Ovary (tissue), 10 donors: ENCODE results near the gene TECPR2. TPM values are rescaled to one million over a fixed set of nuclear protein-coding genes. Genes with fewer than 3 reads are reported as not detected.
A peak's percentile ranks its signal among the peaks of the same experiment; 100 is the strongest.

ENCODE experiments used
- DNase-seq, 5 donors: peaks; one replicate each; pipeline ENCODE4 v3.0.0-alpha.2; 2019 to 2020
- H3K27ac ChIP-seq, 2 donors: fragments of 200-600 bp; one replicate each; pipeline versions ENCODE4 v1.5.1 to v1.8.0; 2019 to 2022
- H3K27me3 ChIP-seq: fragments of 200-600 bp; one replicate; pipeline ENCODE4 v1.8.0; 2022
- H3K36me3 ChIP-seq: fragments of 200-600 bp; sonication (generic); one replicate; pipeline ENCODE4 v1.5.1; 2019
- H3K4me1 ChIP-seq: one replicate; pipeline ENCODE4 v1.8.1; 2013; ENCODE audit warnings: mild to moderate bottlenecking, moderate library complexity; ENCODE audit not compliant: insufficient read depth
- H3K4me3 ChIP-seq: fragments of 200-600 bp; sonication (generic); one replicate; pipeline ENCODE4 v1.5.1; 2017
- H3K9me3 ChIP-seq, 2 donors: fragments of 200-600 bp in 1 of 2; sonication (generic) in 1 of 2; one replicate each; pipeline versions ENCODE4 v1.5.1 to v1.8.1; 2013 to 2019; ENCODE audit warnings: mild to moderate bottlenecking in 1 of 2, moderate library complexity in 1 of 2
- EP300 ChIP-seq: sonication (generic); formaldehyde crosslinking; IDR thresholded peaks from one replicate; pipeline ENCODE4 v1.6.1; 2017; ENCODE audit warnings: antibody characterized with exemption
- POLR2A ChIP-seq: fragments of 450-650 bp; IDR thresholded peaks from one replicate; pipeline ENCODE4 v1.6.1; 2017; ENCODE audit warnings: antibody characterized with exemption, mild to moderate bottlenecking, moderate library complexity
- WGBS, 3 donors: extraction: QIAGEN DNeasy Blood & Tissue Kit in 1 of 3; methylation state at CpG; one replicate each; pipeline versions ENCODE4 v1.1.5 to v1.1.7; 2013 to 2017; 5-methylcytosine and 5-hydroxymethylcytosine counted together
- intact Hi-C, 4 donors: fragments of 100-400 bp; cut with DNase I; formaldehyde crosslinking; loops; one replicate each; pipeline versions ENCODE4 v1.11.0 to v1.15.1; 2022 to 2023
- long read RNA-seq, 3 donors: library from polyadenylated mRNA in 2 of 3; unstranded in 2 of 3; transcript quantifications; one replicate each; pipeline ENCODE4 v2.0.0 and lab custom pipeline, GENCODE V29; 2021 to 2026
- polyA plus RNA-seq, 2 donors: library from polyadenylated mRNA; stranded (reverse); fragments of 200-250 nt in 1 of 2; fragments of 350-450 nt in 1 of 2; fragmentation: Illumina TruSeq in 1 of 2; extraction: RNeasy Lipid Tissue Mini Kit (QIAGEN cat#74804) in 1 of 2; gene quantifications; one replicate each; pipeline ENCODE4 v1.2.3, GENCODE V29; 2013 to 2014
- total RNA-seq, 7 donors: library from RNA; depleted of rRNA in 2 of 7; stranded (reverse); fragments of >200 nt in 2 of 7; fragmentation: NEBNext Ultra II Directional in 3 of 7; extraction: Animal tissue kit (Norgen Biotek cat#: 25700) in 3 of 7; gene quantifications; one replicate each; pipeline versions ENCODE4 v1.1.0 to v1.2.4, GENCODE V29; 2016 to 2023
- TF ChIP-seq, protein P1 (sequence below), 3 donors: fragments of 450-650 bp in 2 of 3; fragments of 200-600 bp in 1 of 3; IDR thresholded peaks; one replicate each; pipeline versions ENCODE4 v1.5.1 to v1.8.0; 2016 to 2022; ENCODE audit warnings: antibody characterized with exemption in 3 of 3, mild to moderate bottlenecking in 1 of 3
- donor health status: DM: no; HTN: no; CAD: no; lungs with moderate emphysema.
- donor health status: DM: no; HTN: no; CAD: no.
- donor health status: Bipolar disorder and iron deficiency.
- donor health status: DM: yes; HTN: yes; CAD: no.
- donor health status: DM: no; HTN: no; CAD: no.
- donor health status: DM: yes; HTN: yes; CAD: no.

Gene TECPR2, protein sequence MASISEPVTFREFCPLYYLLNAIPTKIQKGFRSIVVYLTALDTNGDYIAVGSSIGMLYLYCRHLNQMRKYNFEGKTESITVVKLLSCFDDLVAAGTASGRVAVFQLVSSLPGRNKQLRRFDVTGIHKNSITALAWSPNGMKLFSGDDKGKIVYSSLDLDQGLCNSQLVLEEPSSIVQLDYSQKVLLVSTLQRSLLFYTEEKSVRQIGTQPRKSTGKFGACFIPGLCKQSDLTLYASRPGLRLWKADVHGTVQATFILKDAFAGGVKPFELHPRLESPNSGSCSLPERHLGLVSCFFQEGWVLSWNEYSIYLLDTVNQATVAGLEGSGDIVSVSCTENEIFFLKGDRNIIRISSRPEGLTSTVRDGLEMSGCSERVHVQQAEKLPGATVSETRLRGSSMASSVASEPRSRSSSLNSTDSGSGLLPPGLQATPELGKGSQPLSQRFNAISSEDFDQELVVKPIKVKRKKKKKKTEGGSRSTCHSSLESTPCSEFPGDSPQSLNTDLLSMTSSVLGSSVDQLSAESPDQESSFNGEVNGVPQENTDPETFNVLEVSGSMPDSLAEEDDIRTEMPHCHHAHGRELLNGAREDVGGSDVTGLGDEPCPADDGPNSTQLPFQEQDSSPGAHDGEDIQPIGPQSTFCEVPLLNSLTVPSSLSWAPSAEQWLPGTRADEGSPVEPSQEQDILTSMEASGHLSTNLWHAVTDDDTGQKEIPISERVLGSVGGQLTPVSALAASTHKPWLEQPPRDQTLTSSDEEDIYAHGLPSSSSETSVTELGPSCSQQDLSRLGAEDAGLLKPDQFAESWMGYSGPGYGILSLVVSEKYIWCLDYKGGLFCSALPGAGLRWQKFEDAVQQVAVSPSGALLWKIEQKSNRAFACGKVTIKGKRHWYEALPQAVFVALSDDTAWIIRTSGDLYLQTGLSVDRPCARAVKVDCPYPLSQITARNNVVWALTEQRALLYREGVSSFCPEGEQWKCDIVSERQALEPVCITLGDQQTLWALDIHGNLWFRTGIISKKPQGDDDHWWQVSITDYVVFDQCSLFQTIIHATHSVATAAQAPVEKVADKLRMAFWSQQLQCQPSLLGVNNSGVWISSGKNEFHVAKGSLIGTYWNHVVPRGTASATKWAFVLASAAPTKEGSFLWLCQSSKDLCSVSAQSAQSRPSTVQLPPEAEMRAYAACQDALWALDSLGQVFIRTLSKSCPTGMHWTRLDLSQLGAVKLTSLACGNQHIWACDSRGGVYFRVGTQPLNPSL (N-terminal part only)
- 10 to 100 TPM; 13.6 to 29.3 (median 26.1) TPM for total RNA-seq
- 10 to 100 TPM in 1 of 2 donors, 1 to 10 TPM in 1; 8.6 to 12.7 TPM for polyA plus RNA-seq
- long read RNA-seq, donor 1, partial matches to known transcripts, result 34 of 63 reads
- long read RNA-seq, donor 1, other reads (novel, unspliced or antisense), result 28 of 63 reads
- long read RNA-seq, donor 2, partial matches to known transcripts, result 0 of 1 reads
- long read RNA-seq, donor 2, other reads (novel, unspliced or antisense), result 0 of 1 reads
- long read RNA-seq, donor 3, partial matches to known transcripts, result 21 of 24 reads
- long read RNA-seq, donor 3, other reads (novel, unspliced or antisense), result 3 of 24 reads

DNA sequence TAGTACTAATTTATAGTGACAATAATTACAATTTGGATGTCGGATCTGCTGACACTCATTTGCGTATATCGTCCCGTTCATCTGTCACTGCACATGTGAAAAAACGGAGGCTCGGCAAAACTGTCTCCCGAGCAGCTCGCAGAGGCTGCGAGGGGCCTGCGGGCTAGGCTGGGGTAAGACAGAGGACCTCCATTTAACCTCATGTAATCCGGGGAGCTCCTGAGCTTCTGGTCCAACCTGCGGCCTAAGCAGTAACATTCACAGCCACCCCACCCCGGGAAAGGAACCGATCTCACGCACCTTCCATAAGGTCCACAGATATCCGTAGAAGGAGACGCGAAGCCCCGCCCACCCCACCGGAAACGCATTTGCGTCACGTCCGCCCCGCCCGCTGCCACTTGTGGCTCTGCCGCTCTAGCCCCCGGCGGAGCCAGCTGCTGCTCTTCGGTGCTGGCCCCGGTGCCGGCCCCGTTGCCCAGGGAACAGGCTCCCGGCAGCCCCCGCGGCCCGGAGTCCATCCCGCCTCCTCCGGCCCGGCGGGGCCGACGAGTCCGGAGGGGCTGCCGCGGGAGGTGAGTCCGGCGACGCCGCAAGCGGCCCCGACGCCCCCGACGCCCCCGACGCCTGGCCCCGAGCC is at the start of gene TECPR2, which contains the start of gene CINP:
TECPR2 (plus strand) TSS at position 397 of the 637 bp plus-strand sequence. CDS start 13,781 bp downstream, outside the sequence.
CINP (minus strand) TSS at position 346 of the 637 bp plus-strand sequence; CDS start at position 307, 39 bp downstream.
- peak; percentile 97 to 99 (median 98) for DNase-seq
- 0 to 1% (median 1%) methylated on average over 45 to 58 of the region's 58 CpGs for WGBS, 3 donors
- intact Hi-C loops, result no loop called here
- Histone ChIP-seq H3K27me3 (no peaks in the 10 kb centered on the region), H3K4me3 (peak within 1 kb of the TSS; percentile 94), H3K36me3 (no peaks in the 10 kb centered on the region), H3K9me3 (no peaks in the 10 kb centered on the region), H3K27ac (peak within 1 kb of the TSS; percentile 82), H3K4me1 (peaks cover 8% of the 10 kb centered on the region)
- TF ChIP-seq EP300 (no peak), POLR2A (peak; percentile 72)

DNA sequence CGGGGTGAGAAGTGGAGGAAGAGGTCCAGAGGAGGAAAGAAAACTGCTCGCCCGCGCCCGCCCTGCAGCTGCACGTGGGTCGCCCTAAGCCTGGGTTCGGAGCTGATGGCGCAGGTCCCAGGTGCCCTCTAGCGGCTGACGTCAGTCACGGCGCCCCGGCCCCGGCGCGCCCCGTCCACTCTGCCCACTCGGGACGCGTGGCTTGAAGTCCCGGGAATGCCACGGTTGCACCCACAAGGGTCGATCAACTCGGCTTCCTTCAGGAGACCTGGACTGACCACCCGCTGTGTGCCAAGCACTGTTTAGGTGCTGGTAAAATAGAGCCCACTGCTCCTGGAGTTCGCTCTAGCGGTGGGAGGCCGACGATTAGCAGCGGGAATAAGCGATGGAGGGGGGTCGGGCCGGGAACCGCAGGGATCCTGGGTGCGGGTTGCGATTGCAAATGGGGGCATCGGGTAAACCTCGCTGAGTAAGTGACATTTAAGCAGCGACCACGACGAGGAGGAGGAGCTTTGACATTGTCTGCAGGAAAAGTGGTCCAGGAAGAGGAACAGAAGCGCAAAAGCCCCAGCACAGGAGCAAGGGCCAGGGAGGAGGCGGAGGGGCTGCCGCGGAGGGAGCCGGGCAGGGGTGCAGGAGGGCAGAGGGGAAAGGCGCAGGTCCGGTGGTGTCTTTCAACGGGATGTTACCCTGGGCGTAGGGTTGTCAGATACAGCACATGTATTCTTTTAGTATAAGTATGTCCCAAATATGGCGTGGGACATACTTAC is 48.3 kb upstream of the TECPR2 start:
- Histone ChIP-seq H3K27ac (peak overlapping the region in 1 of 2 donors; percentile 6), H3K4me3 (peak overlapping the region; percentile 41), H3K9me3 (no peaks in the 10 kb centered on the region), H3K27me3 (no peaks in the 10 kb centered on the region), H3K4me1 (peaks cover 7% of the 10 kb centered on the region), H3K36me3 (no peaks in the 10 kb centered on the region)
- WGBS, 3 donors, result 5 to 8% (median 7%) methylated on average over 52 of the region's 52 CpGs
- intact Hi-C loops, result loop anchor here (2.0 to 10.0 kb wide), 3 partner anchors 77 to 220 kb away; no protein-coding TSS in a partner anchor
- no peak for TF ChIP-seq POLR2A
- TF ChIP-seq, protein P1, sequence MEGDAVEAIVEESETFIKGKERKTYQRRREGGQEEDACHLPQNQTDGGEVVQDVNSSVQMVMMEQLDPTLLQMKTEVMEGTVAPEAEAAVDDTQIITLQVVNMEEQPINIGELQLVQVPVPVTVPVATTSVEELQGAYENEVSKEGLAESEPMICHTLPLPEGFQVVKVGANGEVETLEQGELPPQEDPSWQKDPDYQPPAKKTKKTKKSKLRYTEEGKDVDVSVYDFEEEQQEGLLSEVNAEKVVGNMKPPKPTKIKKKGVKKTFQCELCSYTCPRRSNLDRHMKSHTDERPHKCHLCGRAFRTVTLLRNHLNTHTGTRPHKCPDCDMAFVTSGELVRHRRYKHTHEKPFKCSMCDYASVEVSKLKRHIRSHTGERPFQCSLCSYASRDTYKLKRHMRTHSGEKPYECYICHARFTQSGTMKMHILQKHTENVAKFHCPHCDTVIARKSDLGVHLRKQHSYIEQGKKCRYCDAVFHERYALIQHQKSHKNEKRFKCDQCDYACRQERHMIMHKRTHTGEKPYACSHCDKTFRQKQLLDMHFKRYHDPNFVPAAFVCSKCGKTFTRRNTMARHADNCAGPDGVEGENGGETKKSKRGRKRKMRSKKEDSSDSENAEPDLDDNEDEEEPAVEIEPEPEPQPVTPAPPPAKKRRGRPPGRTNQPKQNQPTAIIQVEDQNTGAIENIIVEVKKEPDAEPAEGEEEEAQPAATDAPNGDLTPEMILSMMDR (IDR thresholded peaks at IDR 0.05), result peak; percentile 83 to 96 (median 93)
- DNase-seq, result peak; percentile 82 to 91 (median 88)

DNA sequence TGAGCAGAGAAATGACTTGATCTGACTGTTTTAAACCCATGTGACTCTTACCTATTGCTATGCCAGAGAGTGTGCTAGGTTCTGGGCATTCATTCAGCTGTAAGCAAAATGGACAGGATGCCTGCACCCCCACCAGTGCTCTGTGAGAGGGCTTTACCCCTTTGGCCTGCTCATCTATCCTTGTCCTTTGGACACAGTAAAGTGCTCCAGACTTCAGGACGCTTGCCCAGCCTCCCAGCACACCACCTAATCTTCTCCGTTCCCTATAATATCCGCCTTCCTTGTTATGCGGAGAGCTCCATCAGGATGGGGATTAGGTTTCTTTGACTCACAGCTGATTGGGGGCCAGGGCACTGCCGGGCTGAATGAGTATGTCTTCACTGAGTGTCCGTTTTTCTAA is 47.6 kb upstream of the TECPR2 start:
- intact Hi-C loops, result loop anchor here in 2 of 4 donors (2.0 to 10.0 kb wide), 2 partner anchors 80 to 220 kb away; no protein-coding TSS in a partner anchor

More for the DNA sequence above, 47.6 kb upstream of the TECPR2 start:
- no peak overlapping the region for H3K27ac ChIP-seq
- no peaks in the 10 kb centered on the region for H3K36me3 ChIP-seq
- H3K27me3 ChIP-seq, result no peaks in the 10 kb centered on the region
- no peak for TF ChIP-seq POLR2A
- TF ChIP-seq, protein P1 (IDR thresholded peaks at IDR 0.05), result no peak
- no peak for TF ChIP-seq EP300
- H3K9me3 ChIP-seq, result no peaks in the 10 kb centered on the region
- no peak for DNase-seq
- peaks cover 7% of the 10 kb centered on the region for H3K4me1 ChIP-seq
- WGBS, 3 donors, result 84 to 89% (median 84%) methylated on average over 6 of the region's 6 CpGs
- no peak overlapping the region for H3K4me3 ChIP-seq
